CD4-positive, alpha-beta memory T cell (primary cell): ENCODE results near the gene PREPL. TPM values are rescaled to one million over a fixed set of nuclear protein-coding genes. Genes with fewer than 3 reads are reported as not detected.
"Not testable (repeated sequence)": the region's sequence is repeated elsewhere in the genome, so short reads cannot be mapped to it uniquely, and the experiment has no call there.

Source experiments
- CTCF ChIA-PET: fragments of 350-600 bp; sonication (Branson Sonifier 250); formaldehyde crosslinking; loops from one replicate; lab custom pipeline; 2021; ENCODE audit warnings: inconsistent platforms; ENCODE audit not compliant: partially characterized antibody; lab: Charles Lee
- POLR2A ChIA-PET: fragments of 350-600 bp; sonication (Branson Sonifier 250); formaldehyde crosslinking; loops from one replicate; lab custom pipeline; 2021; ENCODE audit not compliant: partially characterized antibody; lab: Charles Lee
- DNase-seq, 5 donors: peaks; one replicate each; pipeline versions ENCODE4 v3.0.0 to v3.0.0-alpha.2; 2020 to 2022; ENCODE audit warnings: mixed read lengths in 1 of 5
- H3K27ac ChIP-seq: one replicate; pipeline ENCODE4 v1.7.0; 2013; ENCODE audit warnings: low read depth, low read length
- H3K27me3 ChIP-seq: 2 replicates; pipeline ENCODE4 v1.7.0; 2013; ENCODE audit warnings: mild to moderate bottlenecking, low read length, moderate library complexity; ENCODE audit not compliant: insufficient read depth
- H3K36me3 ChIP-seq: 2 replicates; pipeline ENCODE4 v1.7.0; 2013; ENCODE audit warnings: mild to moderate bottlenecking, low read length, moderate library complexity; ENCODE audit not compliant: insufficient read depth
- H3K4me1 ChIP-seq: 2 replicates; pipeline ENCODE4 v1.7.0; 2013; ENCODE audit warnings: mild to moderate bottlenecking, low read length, moderate library complexity; ENCODE audit not compliant: insufficient read depth
- H3K4me3 ChIP-seq, 2 donors: one replicate each; pipeline ENCODE4 v1.7.0; 2013; ENCODE audit warnings: low read length in 2 of 2, mild to moderate bottlenecking in 1 of 2
- H3K9me3 ChIP-seq, 2 donors: one replicate each; pipeline ENCODE4 v1.7.0; 2013; ENCODE audit warnings: low read length in 2 of 2, control low read depth in 1 of 2; ENCODE audit not compliant: control insufficient read depth in 1 of 2
- H3K27ac Mint-ChIP-seq, 7 donors: one replicate each; pipeline ENCODE4 v1.8.0; 2020 to 2021; ENCODE audit warnings: mixed read lengths in 7 of 7, mild to moderate bottlenecking in 6 of 7, inconsistent platforms in 3 of 7, moderate library complexity in 3 of 7
- H3K27me3 Mint-ChIP-seq, 2 donors: one replicate each; pipeline ENCODE4 v1.8.0; 2020 to 2021; ENCODE audit warnings: mixed read lengths in 2 of 2
- H3K36me3 Mint-ChIP-seq, 2 donors: one replicate each; pipeline ENCODE4 v1.8.0; 2020 to 2021; ENCODE audit warnings: mixed read lengths in 2 of 2, inconsistent platforms in 1 of 2, mild to moderate bottlenecking in 1 of 2
- H3K4me1 Mint-ChIP-seq, 4 donors: one replicate each; pipeline ENCODE4 v1.8.0; 2020 to 2021; ENCODE audit warnings: mixed read lengths in 4 of 4, mild to moderate bottlenecking in 1 of 4
- H3K4me3 Mint-ChIP-seq, 8 donors: one replicate each; pipeline ENCODE4 v1.8.0; 2020 to 2021; ENCODE audit warnings: mixed read lengths in 8 of 8, mild to moderate bottlenecking in 7 of 8, moderate library complexity in 6 of 8, inconsistent platforms in 3 of 8
- H3K9me3 Mint-ChIP-seq, 8 donors: one replicate each; pipeline ENCODE4 v1.8.0; 2020 to 2021; ENCODE audit warnings: mixed read lengths in 8 of 8, mild to moderate bottlenecking in 5 of 8, inconsistent platforms in 3 of 8, moderate library complexity in 1 of 8
- intact Hi-C: fragments of 100-400 bp; cut with micrococcal nuclease; formaldehyde crosslinking; loops from one replicate; pipeline ENCODE4 v1.15.1; 2023
- polyA plus RNA-seq, 2 donors: library from polyadenylated mRNA; unstranded; fragments of 300-500 nt; fragmentation: Illumina TruSeq; gene quantifications; one replicate each; pipeline ENCODE4 v1.2.3, GENCODE V29; 2021
- total RNA-seq, 2 experiments: library from RNA; stranded (reverse); gene quantifications; one replicate each; pipeline ENCODE4 v1.2.3, GENCODE V29; 2021

The PREPL gene
- total and polyA plus RNA-seq, 4 experiments from 2014 or later, result 19.6 to 42.8 (median 29.8) TPM

- Histone ChIP-seq H3K27me3 (no peaks in the 10 kb centered on the region), H3K36me3 (peaks cover 41% of the 10 kb centered on the region), H3K27ac (no peak overlapping the region), H3K4me3 (no peak overlapping the region), H3K4me1 (no peaks in the 10 kb centered on the region), H3K9me3 (no peaks in the 10 kb centered on the region)
- Mint-ChIP-seq H3K27me3 (no peaks in the 10 kb centered on the region), H3K4me1 (no peaks in the 10 kb centered on the region), H3K9me3 (no peaks in the 10 kb centered on the region), H3K27ac (peak overlapping the region in 1 of 7 donors; percentile 51), H3K4me3 (no peak overlapping the region), H3K36me3 (peaks cover 72 to 79% of the 10 kb centered on the region in 2 donors)
- DNase-seq, result no peak
- POLR2A ChIA-PET, result no interaction called here
- CTCF ChIA-PET, result no interaction called here
- intact Hi-C loops, result no loop called here
Observed at GRCh38 chr2:44320832-44321231, 40.5 kb downstream of the PREPL start.

- Histone ChIP-seq H3K4me3 (no peak overlapping the region), H3K27ac (no peak overlapping the region), H3K36me3 (peaks cover 26% of the 10 kb centered on the region), H3K27me3 (no peaks in the 10 kb centered on the region), H3K4me1 (no peaks in the 10 kb centered on the region), H3K9me3 (peaks cover 0 to 1% of the 10 kb centered on the region in 2 donors)
- Mint-ChIP-seq H3K27me3 (no peaks in the 10 kb centered on the region), H3K4me3 (no peak overlapping the region), H3K36me3 (peaks cover 74 to 85% of the 10 kb centered on the region in 2 donors), H3K27ac (peak overlapping the region in 1 of 7 donors; percentile 2), H3K4me1 (no peaks in the 10 kb centered on the region), H3K9me3 (peaks cover 2 to 24% (median 15%) of the 10 kb centered on the region in 8 donors)
- POLR2A ChIA-PET, result no interaction called here
- intact Hi-C loops, result no loop called here
- DNase-seq, result no peak
- CTCF ChIA-PET, result no interaction called here
Observed at GRCh38 chr2:44315945-44316344, 45.3 kb downstream of the PREPL start.

- CTCF ChIA-PET, result interaction anchor here (1.2 kb wide), 1 partner anchor 228 kb away, joined by 3 read pairs; no protein-coding TSS in a partner anchor
Observed at GRCh38 chr2:44314362-44314761, 46.9 kb downstream of the PREPL start.

GRCh38 chr2:44310287-44310686 is 51.0 kb downstream of the PREPL start:
- Histone ChIP-seq H3K27me3 (no peaks in the 10 kb centered on the region), H3K4me1 (no peaks in the 10 kb centered on the region), H3K4me3 (no peak overlapping the region), H3K9me3 (peaks cover 0 to 11% of the 10 kb centered on the region in 2 donors), H3K36me3 (peaks cover 10% of the 10 kb centered on the region), H3K27ac (no peak overlapping the region)
- Mint-ChIP-seq H3K4me1 (no peaks in the 10 kb centered on the region), H3K27me3 (no peaks in the 10 kb centered on the region), H3K4me3 (no peak overlapping the region), H3K27ac (no peak overlapping the region), H3K9me3 (peaks cover 2 to 53% (median 32%) of the 10 kb centered on the region in 8 donors), H3K36me3 (peaks cover 41 to 43% of the 10 kb centered on the region in 2 donors)
- POLR2A ChIA-PET, result no interaction called here
- intact Hi-C loops, result no loop called here
- CTCF ChIA-PET, result no interaction called here
- no peak for DNase-seq

More at GRCh38 chr2:44314362-44314761, 46.9 kb downstream of the PREPL start:
- DNase-seq, result no peak
- no peak overlapping the region for H3K4me3 ChIP-seq
- H3K4me3 Mint-ChIP-seq, result no peak overlapping the region
- H3K36me3 ChIP-seq, result peaks cover 17% of the 10 kb centered on the region
- POLR2A ChIA-PET, result no interaction called here
- no peaks in the 10 kb centered on the region for H3K4me1 Mint-ChIP-seq
- no peaks in the 10 kb centered on the region for H3K27me3 Mint-ChIP-seq
- peaks cover 64 to 76% of the 10 kb centered on the region in 2 donors for H3K36me3 Mint-ChIP-seq
- H3K27ac ChIP-seq, result no peak overlapping the region
- intact Hi-C loops, result no loop called here
- no peaks in the 10 kb centered on the region for H3K27me3 ChIP-seq
- H3K27ac Mint-ChIP-seq, result peak overlapping the region in 1 of 7 donors; percentile 80
- H3K4me1 ChIP-seq, result no peaks in the 10 kb centered on the region
- peaks cover 0 to 11% of the 10 kb centered on the region in 2 donors for H3K9me3 ChIP-seq
- peaks cover 2 to 39% (median 26%) of the 10 kb centered on the region in 8 donors for H3K9me3 Mint-ChIP-seq

- intact Hi-C loops, result no loop called here
- Histone ChIP-seq H3K9me3 (peaks cover 0 to 9% of the 10 kb centered on the region in 2 donors), H3K4me1 (no peaks in the 10 kb centered on the region), H3K36me3 (no peaks in the 10 kb centered on the region), H3K27ac (no peak overlapping the region), H3K4me3 (no peak overlapping the region), H3K27me3 (no peaks in the 10 kb centered on the region)
- CTCF ChIA-PET, result interaction anchor here (0.7 kb wide), 1 partner anchor 57 kb away, joined by 3 read pairs; no protein-coding TSS in a partner anchor
- no peak for DNase-seq
- Mint-ChIP-seq H3K27ac (peak overlapping the region in 1 of 7 donors; percentile 12), H3K36me3 (peaks cover 0 to 2% of the 10 kb centered on the region in 2 donors), H3K4me1 (no peaks in the 10 kb centered on the region), H3K9me3 (peaks cover 2 to 28% (median 19%) of the 10 kb centered on the region in 8 donors), H3K4me3 (no peak overlapping the region), H3K27me3 (peaks cover 0 to 2% of the 10 kb centered on the region in 2 donors)
- POLR2A ChIA-PET, result no interaction called here
Observed at GRCh38 chr2:44305882-44306281, 55.4 kb downstream of the PREPL start.

DNA sequence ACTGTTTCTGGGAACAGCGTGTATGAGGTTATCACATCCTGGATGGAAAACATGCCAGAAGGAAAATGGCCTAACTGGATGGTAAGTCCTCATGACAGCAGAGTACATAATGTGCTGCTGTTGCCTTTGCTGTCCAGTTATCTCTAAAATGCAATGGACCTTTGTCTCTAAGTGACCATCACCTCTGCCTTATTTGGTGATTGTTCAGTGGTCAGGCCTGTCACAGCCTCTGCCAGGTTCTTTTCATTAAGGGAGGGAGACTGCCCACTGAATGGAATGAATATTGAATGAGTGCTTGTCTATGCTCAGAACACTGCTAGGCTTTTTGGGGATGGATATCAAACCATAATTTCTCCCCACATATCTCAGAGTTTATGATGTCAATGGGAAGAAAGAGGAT is 57.0 kb downstream of the PREPL start:
- Mint-ChIP-seq H3K27ac (no peak overlapping the region), H3K9me3 (peaks cover 2 to 13% (median 7%) of the 10 kb centered on the region in 8 donors), H3K4me3 (no peak overlapping the region), H3K36me3 (peaks cover 0 to under 1% of the 10 kb centered on the region in 2 donors), H3K4me1 (no peaks in the 10 kb centered on the region), H3K27me3 (peaks cover 3 to 4% of the 10 kb centered on the region in 2 donors)
- intact Hi-C loops, result no loop called here
- Histone ChIP-seq H3K36me3 (no peaks in the 10 kb centered on the region), H3K27me3 (no peaks in the 10 kb centered on the region), H3K9me3 (no peaks in the 10 kb centered on the region), H3K27ac (no peak overlapping the region), H3K4me1 (no peaks in the 10 kb centered on the region), H3K4me3 (no peak overlapping the region)
- ChIA-PET CTCF (no interaction called here), POLR2A (no interaction called here)
- no peak for DNase-seq

DNA sequence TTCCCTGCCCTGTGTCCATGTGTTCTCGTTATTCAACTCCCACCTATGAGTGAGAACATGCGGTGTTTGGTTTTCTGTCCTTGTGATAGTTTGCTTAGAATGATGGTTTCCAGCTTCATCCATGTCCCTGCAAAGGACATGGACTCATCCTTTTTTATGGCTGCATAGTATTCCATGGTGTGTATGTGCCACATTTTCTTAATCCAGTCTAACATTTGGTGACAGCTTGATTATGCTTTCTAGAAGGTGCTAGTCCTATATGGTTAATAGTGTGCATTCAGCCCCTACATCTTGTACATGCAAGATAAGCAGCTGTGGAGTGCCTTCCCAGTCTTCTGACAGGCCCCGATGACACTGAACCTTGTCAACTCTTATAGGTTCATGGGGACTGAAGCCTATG is 57.5 kb downstream of the PREPL start:
- H3K27ac ChIP-seq, H3K9me3 Mint-ChIP-seq, CTCF ChIA-PET, intact Hi-C loops, POLR2A ChIA-PET, H3K27ac Mint-ChIP-seq, H3K27me3 Mint-ChIP-seq, H3K36me3 ChIP-seq, H3K4me1 ChIP-seq, H3K4me3 Mint-ChIP-seq, H3K4me3 ChIP-seq, H3K9me3 ChIP-seq, DNase-seq, H3K36me3 Mint-ChIP-seq, H3K4me1 Mint-ChIP-seq, H3K27me3 ChIP-seq: not testable (repeated sequence)
